ENCODE measurements around the gene KMT2D.

GRCh38 chr12:49028666-49029275 lies 31.8 kb downstream of the KMT2D start:
- no peak for TF ChIP-seq CTCF (IDR thresholded peaks at IDR 0.05; ENCODE audit: low read depth, low read length)
- no peak for TF ChIP-seq MAX (IDR thresholded peaks at IDR 0.05; ENCODE audit: low read depth, low read length)
- TF ChIP-seq MYC (IDR thresholded peaks at IDR 0.05; ENCODE audit: low read depth, low read length): no peak
- TF ChIP-seq POLR2A (IDR thresholded peaks at IDR 0.05; ENCODE audit: extremely low read depth, insufficient read length): no peak
